SK-N-MC (cell line): ENCODE results near the gene PCBP3.

ENCODE experiments used
- EZH2 ChIP-seq: fragments of 200-600 bp; sonication (generic); IDR thresholded peaks from one replicate; pipeline ENCODE4 v1.6.1; 2017; ENCODE audit warnings: antibody characterized with exemption
- FOXP2 ChIP-seq: optimal IDR thresholded peaks from 2 replicates; pipeline ENCODE3; 2011; ENCODE audit warnings: mild to moderate bottlenecking, moderate library complexity; ENCODE audit not compliant: insufficient read depth; ENCODE audit errors: extremely low read length, control extremely low read depth
- POLR2AphosphoS5 ChIP-seq: IDR thresholded peaks from 2 replicates; pipeline ENCODE4 v1.6.1; 2012; ENCODE audit warnings: mild to moderate bottlenecking, low read depth, low read length, borderline replicate concordance

DNA sequence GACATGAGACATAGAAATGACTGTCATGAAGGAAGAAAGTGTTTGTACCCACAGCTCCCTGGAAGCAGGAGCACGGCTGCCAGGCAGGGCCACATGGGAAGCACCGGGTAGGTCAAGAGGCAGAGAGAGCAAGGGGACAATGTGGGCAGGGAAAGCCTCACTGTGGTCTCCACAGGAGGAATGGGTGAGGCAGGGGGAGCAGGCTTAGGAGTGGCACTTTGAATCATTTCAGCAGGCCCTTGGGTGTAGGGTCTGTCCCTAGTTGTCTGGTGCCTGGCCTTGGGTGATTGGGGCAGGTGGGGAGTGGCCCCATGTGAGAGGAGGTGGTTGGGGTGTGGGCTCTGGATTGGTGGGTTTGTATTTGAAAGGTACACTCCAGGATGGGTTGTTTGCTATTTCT, 83.9 kb downstream of the PCBP3 start:
- TF ChIP-seq POLR2AphosphoS5, result no peak
- TF ChIP-seq EZH2, result no peak
- no peak for TF ChIP-seq FOXP2
